ENCODE results near the gene CGAS.

The CGAS gene

GRCh38 chr6:73455865-73456629 is 4.0 kb upstream of the CGAS start:
- TF ChIP-seq CTCF (conservative IDR thresholded peaks at IDR 0.05; ENCODE audit: low read depth): no peak
- peak overlapping the region; percentile 96 for H3K27ac ChIP-seq
- POLR2A ChIA-PET (ENCODE audit: low non-redundant PET): no interaction called here
- DNase-seq (ENCODE audit: low spot score): peak; percentile 13
- CTCF ChIA-PET: no interaction called here

DNA sequence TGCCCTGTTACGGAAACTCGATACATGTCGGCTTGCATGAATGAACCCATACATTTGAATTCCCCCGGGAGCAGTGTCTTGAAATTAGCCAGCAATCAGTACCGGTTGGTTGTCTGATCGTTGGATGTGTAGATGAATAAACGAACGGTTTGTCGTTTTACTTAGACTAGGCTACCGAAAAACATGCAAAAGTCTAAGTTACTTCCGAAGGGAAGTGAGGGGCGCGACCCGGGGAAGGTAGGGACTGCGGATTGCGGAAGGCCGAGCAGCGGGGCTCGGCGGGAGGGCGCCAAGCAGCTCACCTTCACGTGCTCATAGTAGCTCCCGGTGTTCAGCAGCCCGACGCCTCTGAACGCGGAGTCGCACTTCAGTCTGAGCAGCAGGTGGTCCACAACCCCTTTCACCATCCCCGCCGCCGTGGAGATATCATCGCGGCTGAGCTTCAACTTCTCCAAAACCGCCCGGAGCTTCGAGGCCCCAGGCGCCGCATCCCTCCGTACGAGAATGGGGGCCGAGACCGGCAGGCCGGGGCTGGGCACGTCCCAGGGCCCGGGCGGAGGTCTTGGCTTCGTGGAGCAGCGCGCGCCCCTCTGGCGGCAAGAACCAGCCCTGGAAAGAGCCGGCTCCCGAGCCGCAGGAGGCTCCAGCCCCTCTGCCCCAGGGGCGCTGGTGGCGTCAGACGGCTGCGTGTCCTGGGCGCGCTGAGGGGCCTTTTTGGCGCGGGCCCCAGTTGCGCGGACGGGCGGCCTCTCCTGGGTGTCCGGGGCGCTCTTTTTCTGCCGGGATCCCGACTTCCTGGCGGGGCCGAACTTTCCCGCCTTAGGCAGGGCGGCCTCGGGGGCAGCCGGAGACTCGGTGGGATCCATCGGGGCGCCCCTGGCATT is 632 bp downstream of the CGAS start:
- peak; percentile 51 for DNase-seq (ENCODE audit: low spot score)
- no peak for TF ChIP-seq CTCF (conservative IDR thresholded peaks at IDR 0.05; ENCODE audit: low read depth)
- H3K27ac ChIP-seq: peak overlapping the region; percentile 96
- CTCF ChIA-PET: interaction anchor here (0.6 kb wide), 1 partner anchor 128 kb away, joined by 5 read pairs; no protein-coding TSS in a partner anchor
- POLR2A ChIA-PET (ENCODE audit: low non-redundant PET): interaction anchor here (2.0 kb wide), 1 partner anchor 10 kb away, joined by 12 read pairs; the partner anchor contains the start of gene MTO1

DNA sequence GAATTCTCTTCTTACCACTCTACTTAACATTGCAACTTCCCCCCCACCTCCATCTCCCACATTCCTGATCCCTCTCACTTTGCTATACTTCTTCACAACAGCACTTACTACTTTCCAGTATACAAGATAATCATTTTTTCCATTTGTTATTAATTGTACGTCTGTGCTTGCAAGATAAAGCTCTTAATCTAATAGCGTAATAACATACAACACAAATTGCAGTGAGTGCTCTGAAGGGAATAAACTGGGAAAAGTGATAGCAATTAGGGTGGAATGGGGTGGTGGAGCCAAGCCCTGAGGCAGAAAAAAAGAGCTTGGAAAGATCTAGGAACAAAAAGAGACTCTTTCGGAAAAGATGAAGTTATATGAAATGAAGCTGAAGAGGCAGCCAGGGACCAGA is 8.5 kb downstream of the CGAS start:
- no peak overlapping the region for H3K27ac ChIP-seq
- ChIA-PET POLR2A (ENCODE audit: low non-redundant PET) (no interaction called here), CTCF (interaction anchor here (0.6 kb wide), 1 partner anchor 19 kb away, joined by 3 read pairs; no protein-coding TSS in a partner anchor)
- DNase-seq (ENCODE audit: low spot score): no peak
- TF ChIP-seq CTCF (conservative IDR thresholded peaks at IDR 0.05; ENCODE audit: low read depth): no peak

DNA sequence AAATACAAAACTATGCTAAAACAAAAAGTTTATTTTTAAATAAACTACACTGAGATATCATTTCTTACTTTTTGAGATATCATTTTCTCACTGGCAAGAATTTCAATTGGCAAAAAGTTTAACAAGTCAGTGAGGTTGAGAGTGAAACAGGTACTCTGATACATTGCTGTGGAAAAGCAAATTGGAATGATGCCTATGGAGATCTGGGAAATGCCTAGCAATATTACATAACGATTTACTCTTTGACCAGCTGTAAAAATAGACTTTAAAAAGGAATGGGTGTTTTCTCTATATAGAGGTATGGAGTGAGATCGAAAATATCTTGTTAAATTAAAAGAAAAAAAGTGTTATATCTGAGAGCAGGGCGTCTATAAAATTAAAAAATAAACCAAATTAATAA is 16.9 kb downstream of the CGAS start:
- ChIA-PET POLR2A (ENCODE audit: low non-redundant PET) (no interaction called here), CTCF (interaction anchor here (0.7 kb wide), 1 partner anchor 25 kb away, joined by 4 read pairs; no protein-coding TSS in a partner anchor)
- no peak overlapping the region for H3K27ac ChIP-seq
- no peak for DNase-seq (ENCODE audit: low spot score)
- TF ChIP-seq CTCF (conservative IDR thresholded peaks at IDR 0.05; ENCODE audit: low read depth): no peak

GRCh38 chr6:73421534-73421933 is 30.6 kb downstream of the CGAS start:
- no peak for TF ChIP-seq CTCF (conservative IDR thresholded peaks at IDR 0.05; ENCODE audit: low read depth)
- POLR2A ChIA-PET (ENCODE audit: low non-redundant PET): no interaction called here
- CTCF ChIA-PET: interaction anchor here (0.7 kb wide), 1 partner anchor 127 kb away, joined by 3 read pairs; no protein-coding TSS in a partner anchor
- no peak overlapping the region for H3K27ac ChIP-seq
- no peak for DNase-seq (ENCODE audit: low spot score)

DNA sequence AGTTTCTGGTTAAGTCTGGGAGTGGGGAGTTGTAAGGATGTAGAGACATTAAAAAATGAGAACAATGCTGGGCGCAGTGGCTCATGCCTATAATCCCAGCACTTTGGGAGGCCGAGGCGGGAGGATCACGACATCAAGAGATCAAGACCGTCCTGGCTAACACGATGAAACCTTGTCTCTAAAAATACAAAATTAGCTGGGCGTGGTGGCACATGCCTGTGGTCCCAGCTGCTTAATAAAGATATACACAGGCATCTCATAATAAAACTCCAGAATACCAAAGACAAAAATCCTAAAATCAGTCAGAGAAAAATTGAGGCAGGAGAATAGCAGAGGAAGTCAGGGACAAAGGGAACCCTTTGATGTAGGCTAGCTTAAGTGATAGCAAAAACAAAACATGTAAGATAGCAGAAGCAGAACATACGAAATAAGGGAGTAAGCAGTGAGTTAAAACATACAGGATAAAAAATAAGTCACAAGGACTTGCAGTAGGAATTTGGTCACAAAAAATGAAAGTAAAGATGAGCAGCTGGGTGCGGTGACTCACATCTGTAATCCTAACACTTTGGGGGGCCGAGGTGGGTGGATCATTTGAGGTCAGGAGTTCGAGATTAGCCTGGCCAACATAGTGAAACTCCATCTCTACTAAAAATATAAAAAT is 33.9 kb downstream of the CGAS start:
- POLR2A ChIA-PET (ENCODE audit: low non-redundant PET): no interaction called here
- no peak for DNase-seq (ENCODE audit: low spot score)
- H3K27ac ChIP-seq: no peak overlapping the region
- CTCF ChIA-PET: no interaction called here
- TF ChIP-seq CTCF (conservative IDR thresholded peaks at IDR 0.05; ENCODE audit: low read depth): no peak

Measured in RWPE1 (cell line).